Heart right ventricle (tissue), 16 donors: ENCODE results near the gene LRP1-AS. TPM values are rescaled to one million over a fixed set of nuclear protein-coding genes. Genes with fewer than 3 reads are reported as not detected.

Experiments
- ATAC-seq, 8 donors: fragments of 200-7000 bp; cut with Tn5 transposase; one replicate each; pipeline ENCODE4 v1.9.1; 2020; ENCODE audit warnings: mild to moderate bottlenecking in 8 of 8, moderate library complexity in 8 of 8, moderate number of reproducible peaks in 1 of 8
- DNase-seq, 2 donors: peaks; one replicate each; pipeline ENCODE4 v3.0.0-alpha.2; 2020
- H3K27ac ChIP-seq, 10 donors: fragments of 200-600 bp; sonication (generic) in 2 of 10; one replicate each; pipeline versions ENCODE4 v1.5.0 to v1.8.0; 2020 to 2022; ENCODE audit warnings: mild to moderate bottlenecking in 3 of 10
- H3K27me3 ChIP-seq, 7 donors: fragments of 200-600 bp; one replicate each; pipeline ENCODE4 v1.8.0; 2021 to 2022; ENCODE audit warnings: mild to moderate bottlenecking in 2 of 7
- H3K36me3 ChIP-seq, 9 donors: fragments of 200-600 bp; sonication (generic) in 1 of 9; one replicate each; pipeline versions ENCODE4 v1.5.0 to v1.8.0; 2020 to 2022; ENCODE audit warnings: mild to moderate bottlenecking in 2 of 9
- H3K4me1 ChIP-seq, 9 donors: fragments of 200-600 bp; sonication (generic) in 1 of 9; one replicate each; pipeline versions ENCODE4 v1.5.0 to v1.8.0; 2020 to 2022; ENCODE audit warnings: mild to moderate bottlenecking in 4 of 9
- H3K4me3 ChIP-seq, 10 donors: fragments of 200-600 bp; sonication (generic) in 2 of 10; one replicate each; pipeline versions ENCODE4 v1.5.0 to v1.8.0; 2020 to 2022; ENCODE audit warnings: mild to moderate bottlenecking in 7 of 10, moderate library complexity in 2 of 10
- H3K9me3 ChIP-seq, 11 donors: fragments of 200-600 bp in 10 of 11; sonication (generic) in 2 of 11; one replicate each; pipeline versions ENCODE4 v1.5.0 to v1.8.0; 2013 to 2022; ENCODE audit warnings: mild to moderate bottlenecking in 2 of 11, control low read depth in 1 of 11, moderate library complexity in 1 of 11
- CTCF ChIP-seq, 9 donors: fragments of 200-600 bp; sonication (generic) in 2 of 9; IDR thresholded peaks; one replicate each; pipeline versions ENCODE4 v1.5.0 to v1.8.0; 2021 to 2022; ENCODE audit warnings: antibody characterized with exemption in 9 of 9, mild to moderate bottlenecking in 5 of 9, moderate library complexity in 1 of 9
- WGBS, 2 donors: extraction: QIAGEN DNeasy Blood & Tissue Kit; methylation state at CpG; one replicate each; pipeline ENCODE4 v1.1.7; 2013; ENCODE audit warnings: inconsistent platforms in 1 of 2; 5-methylcytosine and 5-hydroxymethylcytosine counted together
- intact Hi-C, 10 donors: fragments of 100-400 bp; cut with DNase I; formaldehyde crosslinking; loops; one replicate each; pipeline versions ENCODE4 v1.11.1 to v1.14.2; 2022
- polyA plus RNA-seq, 2 donors: library from polyadenylated mRNA; stranded (reverse); fragments of 200-250 nt; gene quantifications; one replicate each; pipeline ENCODE4 v1.2.3, GENCODE V29; 2013
- total RNA-seq, 10 donors: library from RNA; stranded (reverse); fragmentation: NEBNext Ultra II Directional in 3 of 10; extraction: Animal tissue kit (Norgen Biotek cat#: 25700) in 3 of 10; gene quantifications; one replicate each; pipeline versions ENCODE4 v1.2.1 to v1.2.4, GENCODE V29; 2021 to 2023
- donor health status: Arrhythmogenic right ventricular cardiomyopathy.
- donor health status: ischemic (EF 13 %, LVEDD 7.1; RV severe dilation, severe dysfunction).
- donor health status: healthy with polysubstance abuse.
- donor health status: DM: no; HTN: yes; CAD: no.
- donor health status: DM: no; HTN: no; CAD: no.
- donor health status: ischemic (EF 25% LVEDD 6.9; RV normal size, moderate dysfunction).
- donor health status: ischemic (EF 25% LVEDD 5.7; RV mildly dilated, moderate dysfunction).
- donor health status: healthy.
- donor health status: DM: yes; HTN: yes; CAD: no.
- donor health status: Ischemic cardiomyopathy.
- donor health status: ischemic (EF 35%, LVEDD 5.7; RV mildly dilated, moderate dysfunction).
- donor health status: nonischemic (EF 11% LVEDD 7.7; RV severe dilation, severe dysfunction).
- donor health status: DM: yes; HTN: yes; CAD: no.
- donor health status: PGD.
- donor health status: ischemic (EF 29% LVEDD 5.4; RV normal size, mild dysfunction).
- donor health status: nonischemic (EF 23%, LVEDD 6.1; RV moderate dilation, normal function).

LRP1-AS gene
- total and polyA plus RNA-seq, 12 donors, result not detected

- Histone ChIP-seq H3K9me3 (no peaks in the 10 kb centered on the region), H3K4me3 (no peak overlapping the region), H3K4me1 (peaks cover 0 to 88% (median 14%) of the 10 kb centered on the region in 9 donors), H3K27ac (peak overlapping the region in 5 of 10 donors; percentile 2 to 91 (median 47)), H3K36me3 (peaks cover 0 to 99% (median 67%) of the 10 kb centered on the region in 9 donors), H3K27me3 (no peaks in the 10 kb centered on the region)
- peak in 2 of 8 donors; percentile 7 to 11 for ATAC-seq
- intact Hi-C loops, result no loop called here
- DNase-seq, result no peak
- TF ChIP-seq CTCF (IDR thresholded peaks at IDR 0.05), result no peak
- WGBS, 2 donors, result 88 to 93% methylated on average over 16 of the region's 16 CpGs
Observed at GRCh38 chr12:57158186-57158585, 10.8 kb upstream of the LRP1-AS start.

- H3K27me3 ChIP-seq, result no peaks in the 10 kb centered on the region
- WGBS, 2 donors, result 85 to 92% methylated on average over 5 of the region's 5 CpGs
- no peaks in the 10 kb centered on the region for H3K9me3 ChIP-seq
- peaks cover 3 to 88% (median 19%) of the 10 kb centered on the region in 9 donors for H3K4me1 ChIP-seq
- H3K36me3 ChIP-seq, result peaks cover 0 to 99% (median 62%) of the 10 kb centered on the region in 9 donors
- peak overlapping the region in 3 of 10 donors; percentile 47 to 91 (median 60) for H3K27ac ChIP-seq
- no peak overlapping the region for H3K4me3 ChIP-seq
- ATAC-seq (peak in 4 of 8 donors; percentile 18 to 55 (median 34)), DNase-seq (no peak)
- intact Hi-C loops, result no loop called here
- TF ChIP-seq CTCF (IDR thresholded peaks at IDR 0.05), result no peak
Observed at GRCh38 chr12:57157588-57158173, 10.3 kb upstream of the LRP1-AS start.

GRCh38 chr12:57156701-57157403 is 9.4 kb upstream of the LRP1-AS start:
- Histone ChIP-seq H3K27ac (peak overlapping the region in 4 of 10 donors; percentile 4 to 91 (median 29)), H3K4me3 (no peak overlapping the region), H3K4me1 (peaks cover 10 to 93% (median 27%) of the 10 kb centered on the region in 9 donors), H3K27me3 (no peaks in the 10 kb centered on the region), H3K36me3 (peaks cover 0 to 94% (median 56%) of the 10 kb centered on the region in 9 donors), H3K9me3 (no peaks in the 10 kb centered on the region)
- intact Hi-C loops, result no loop called here
- no peak for TF ChIP-seq CTCF (IDR thresholded peaks at IDR 0.05)
- DNase-seq, result peak in 1 of 2 donors; percentile 46
- WGBS, 2 donors, result 77 to 83% methylated on average over 16 of the region's 16 CpGs
- no peak for ATAC-seq

- peaks cover 0 to 90% (median 39%) of the 10 kb centered on the region in 9 donors for H3K36me3 ChIP-seq
- ATAC-seq (no peak), DNase-seq (no peak)
- 86 to 90% methylated on average over 5 of the region's 5 CpGs for WGBS, 2 donors
- no peaks in the 10 kb centered on the region for H3K27me3 ChIP-seq
- H3K4me1 ChIP-seq, result peaks cover 29 to 100% (median 46%) of the 10 kb centered on the region in 9 donors
- H3K4me3 ChIP-seq, result no peak overlapping the region
- intact Hi-C loops, result no loop called here
- no peak for TF ChIP-seq CTCF (IDR thresholded peaks at IDR 0.05)
- H3K27ac ChIP-seq, result peak overlapping the region in 2 of 10 donors; percentile 41 to 91
- no peaks in the 10 kb centered on the region for H3K9me3 ChIP-seq
Observed at GRCh38 chr12:57154804-57155434, 7.5 kb upstream of the LRP1-AS start.
